Measurements from ENCODE around the gene EIPR1. TPM values are rescaled to one million over a fixed set of nuclear protein-coding genes. Genes with fewer than 3 reads are reported as not detected.

Gene EIPR1
- total RNA-seq, 2 experiments from 2014 or later: 31.0 to 34.6 TPM

- no peaks in the 10 kb centered on the region for H3K9me3 Mint-ChIP-seq
- ATAC-seq (ENCODE audit: low read depth) (no peak), DNase-seq (peak; percentile 13)
- no peaks in the 10 kb centered on the region for H3K27me3 Mint-ChIP-seq
- H3K4me3 Mint-ChIP-seq: no peak overlapping the region
- H3K4me1 Mint-ChIP-seq: no peaks in the 10 kb centered on the region
- POLR2A ChIA-PET: no interaction called here
- no peak overlapping the region for H3K27ac Mint-ChIP-seq
- peaks cover 11% of the 10 kb centered on the region for H3K36me3 Mint-ChIP-seq
Measured at GRCh38 chr2:3171564-3172264, 205.9 kb downstream of the EIPR1 start.

GRCh38 chr2:3170792-3171455 lies 206.7 kb downstream of the EIPR1 start:
- no peak overlapping the region for H3K4me3 Mint-ChIP-seq
- H3K4me1 Mint-ChIP-seq: no peaks in the 10 kb centered on the region
- H3K27me3 Mint-ChIP-seq: no peaks in the 10 kb centered on the region
- POLR2A ChIA-PET: no interaction called here
- DNase-seq (peak; percentile 10), ATAC-seq (ENCODE audit: low read depth) (no peak)
- H3K36me3 Mint-ChIP-seq: peaks cover 16% of the 10 kb centered on the region
- H3K27ac Mint-ChIP-seq: no peak overlapping the region
- no peaks in the 10 kb centered on the region for H3K9me3 Mint-ChIP-seq

- Mint-ChIP-seq H3K27me3 (no peaks in the 10 kb centered on the region), H3K9me3 (peaks cover 6% of the 10 kb centered on the region), H3K4me1 (no peaks in the 10 kb centered on the region), H3K36me3 (peaks cover 21% of the 10 kb centered on the region), H3K4me3 (no peak overlapping the region), H3K27ac (no peak overlapping the region)
- DNase-seq (peak; percentile 7), ATAC-seq (ENCODE audit: low read depth) (no peak)
- POLR2A ChIA-PET: no interaction called here
Measured at GRCh38 chr2:3169106-3169870, 208.3 kb downstream of the EIPR1 start.

GRCh38 chr2:3168230-3168891 lies 209.3 kb downstream of the EIPR1 start:
- no peak overlapping the region for H3K27ac Mint-ChIP-seq
- no peaks in the 10 kb centered on the region for H3K27me3 Mint-ChIP-seq

GRCh38 chr2:3163401-3163800 lies 214.2 kb downstream of the EIPR1 start:
- H3K4me1 Mint-ChIP-seq: peaks cover 2% of the 10 kb centered on the region
- H3K27me3 Mint-ChIP-seq: no peaks in the 10 kb centered on the region
- DNase-seq: no peak
- no peak overlapping the region for H3K27ac Mint-ChIP-seq
- no peak overlapping the region for H3K4me3 Mint-ChIP-seq
- no peak for ATAC-seq (ENCODE audit: low read depth)
- H3K36me3 Mint-ChIP-seq: peaks cover 38% of the 10 kb centered on the region
- POLR2A ChIA-PET: no interaction called here
- H3K9me3 Mint-ChIP-seq: peaks cover 19% of the 10 kb centered on the region

More at GRCh38 chr2:3168230-3168891, 209.3 kb downstream of the EIPR1 start:
- Mint-ChIP-seq H3K4me3 (no peak overlapping the region), H3K9me3 (peaks cover 12% of the 10 kb centered on the region), H3K36me3 (peaks cover 23% of the 10 kb centered on the region), H3K4me1 (no peaks in the 10 kb centered on the region)
- ATAC-seq (ENCODE audit: low read depth): no peak
- POLR2A ChIA-PET: no interaction called here
- DNase-seq: peak; percentile 13

- Mint-ChIP-seq H3K4me3 (no peak overlapping the region), H3K4me1 (peaks cover 2% of the 10 kb centered on the region), H3K9me3 (peaks cover 19% of the 10 kb centered on the region), H3K36me3 (peaks cover 40% of the 10 kb centered on the region), H3K27me3 (no peaks in the 10 kb centered on the region), H3K27ac (no peak overlapping the region)
- ATAC-seq (ENCODE audit: low read depth) (no peak), DNase-seq (no peak)
- POLR2A ChIA-PET: no interaction called here
Measured at GRCh38 chr2:3162442-3163077, 215.1 kb downstream of the EIPR1 start.

GRCh38 chr2:3160751-3161330 lies 216.8 kb downstream of the EIPR1 start:
- H3K27ac Mint-ChIP-seq: no peak overlapping the region
- no peak for ATAC-seq (ENCODE audit: low read depth)
- H3K9me3 Mint-ChIP-seq: peaks cover 19% of the 10 kb centered on the region
- no peak overlapping the region for H3K4me3 Mint-ChIP-seq
- DNase-seq: no peak
- peaks cover 2% of the 10 kb centered on the region for H3K4me1 Mint-ChIP-seq
- POLR2A ChIA-PET: no interaction called here
- peaks cover 37% of the 10 kb centered on the region for H3K36me3 Mint-ChIP-seq
- H3K27me3 Mint-ChIP-seq: no peaks in the 10 kb centered on the region

- Mint-ChIP-seq H3K27me3 (no peaks in the 10 kb centered on the region), H3K36me3 (peaks cover 32% of the 10 kb centered on the region), H3K4me1 (peaks cover 2% of the 10 kb centered on the region), H3K4me3 (no peak overlapping the region), H3K9me3 (peaks cover 14% of the 10 kb centered on the region), H3K27ac (no peak overlapping the region)
- no peak for ATAC-seq (ENCODE audit: low read depth)
- POLR2A ChIA-PET: no interaction called here
- DNase-seq: no peak
Measured at GRCh38 chr2:3159782-3160545, 217.7 kb downstream of the EIPR1 start.

- POLR2A ChIA-PET: no interaction called here
- Mint-ChIP-seq H3K4me1 (peaks cover 12% of the 10 kb centered on the region), H3K27me3 (no peaks in the 10 kb centered on the region), H3K36me3 (peaks cover 42% of the 10 kb centered on the region), H3K27ac (no peak overlapping the region), H3K9me3 (peaks cover 6% of the 10 kb centered on the region), H3K4me3 (no peak overlapping the region)
- no peak for DNase-seq
- ATAC-seq (ENCODE audit: low read depth): no peak
Measured at GRCh38 chr2:3154700-3155099, 222.9 kb downstream of the EIPR1 start.

- Mint-ChIP-seq H3K4me3 (no peak overlapping the region), H3K9me3 (peaks cover 6% of the 10 kb centered on the region), H3K27ac (no peak overlapping the region), H3K36me3 (peaks cover 39% of the 10 kb centered on the region), H3K4me1 (peaks cover 12% of the 10 kb centered on the region), H3K27me3 (no peaks in the 10 kb centered on the region)
- POLR2A ChIA-PET: no interaction called here
- DNase-seq: no peak
- ATAC-seq (ENCODE audit: low read depth): no peak
Measured at GRCh38 chr2:3154146-3154545, 223.5 kb downstream of the EIPR1 start.

GRCh38 chr2:3151153-3151918 lies 226.3 kb downstream of the EIPR1 start:
- peaks cover 10% of the 10 kb centered on the region for H3K4me1 Mint-ChIP-seq
- H3K9me3 Mint-ChIP-seq: peaks cover 6% of the 10 kb centered on the region
- H3K4me3 Mint-ChIP-seq: no peak overlapping the region
- POLR2A ChIA-PET: no interaction called here
- no peak for ATAC-seq (ENCODE audit: low read depth)
- H3K27me3 Mint-ChIP-seq: no peaks in the 10 kb centered on the region
- H3K36me3 Mint-ChIP-seq: peaks cover 27% of the 10 kb centered on the region
- no peak overlapping the region for H3K27ac Mint-ChIP-seq
- no peak for DNase-seq

Measured in activated naive CD8-positive, alpha-beta T cell treated with anti-CD3 and anti-CD28 coated beads, Interleukin-2, amount 10 ng/mL, durations not matched to agents 7 days and 5 days (primary cell).